ENCODE results near the gene STAT3.
A peak's percentile ranks its signal among the peaks of the same experiment; 100 is the strongest.
"Not testable (repeated sequence)": the region's sequence is repeated elsewhere in the genome, so short reads cannot be mapped to it uniquely, and the experiment has no call there.

STAT3 gene

GRCh38 chr17:42421136-42421506, 32.9 kb upstream of the STAT3 start:
- TF ChIP-seq CTCF (IDR thresholded peaks at IDR 0.05; ENCODE audit: insufficient read depth, low read length, missing control alignments) = no peak
- DNase-seq (ENCODE audit: low read depth, low spot score) = no peak
- POLR2A ChIA-PET = interaction anchor here (0.7 to 5.3 kb wide), 9 partner anchors 10 to 115 kb away, joined by 3 to 121 read pairs (median 4); partner anchors contain the start of genes NAGLU and STAT3
- peak overlapping the region; percentile 100 for H3K4me3 ChIP-seq (ENCODE audit: low read depth, low read length)
- CTCF ChIA-PET = interaction anchor here (1.4 to 2.9 kb wide), 6 partner anchors 15 to 106 kb away, joined by 3 to 14 read pairs (median 8); no protein-coding TSS in a partner anchor

GRCh38 chr17:42417981-42418380, 29.7 kb upstream of the STAT3 start:
- POLR2A ChIA-PET = interaction anchor here (0.7 kb wide), 1 partner anchor 110 kb away, joined by 3 read pairs; no protein-coding TSS in a partner anchor
- DNase-seq (ENCODE audit: low read depth, low spot score); CTCF ChIA-PET; H3K4me3 ChIP-seq (ENCODE audit: low read depth, low read length): not testable (repeated sequence)

- DNase-seq (ENCODE audit: low read depth, low spot score) = no peak
- no peak for TF ChIP-seq CTCF (IDR thresholded peaks at IDR 0.05; ENCODE audit: insufficient read depth, low read length, missing control alignments)
- no peak overlapping the region; the same call in 1 of the 2 replicates for H3K4me3 ChIP-seq (ENCODE audit: low read depth, low read length)
- ChIA-PET CTCF (interaction anchor here (1.0 to 3.2 kb wide), 6 partner anchors 9 to 112 kb away, joined by 3 to 14 read pairs (median 4); no protein-coding TSS in a partner anchor), POLR2A (interaction anchor here (1.0 kb wide), 1 partner anchor 8 kb away, joined by 5 read pairs; the partner anchor contains the start of gene CAVIN1)
These were observed 26.6 kb upstream of the STAT3 start for GRCh38 chr17:42414704-42415409.

- ChIA-PET POLR2A (interaction anchor here (0.7 to 4.9 kb wide), 2 partner anchors 8 to 66 kb away, joined by 3 to 60 read pairs; partner anchors contain the start of gene CAVIN1), CTCF (interaction anchor here (1.7 to 3.2 kb wide), 2 partner anchors 8 to 105 kb away, joined by 9 to 14 read pairs; no protein-coding TSS in a partner anchor)
These were observed 25.3 kb upstream of the STAT3 start for GRCh38 chr17:42413464-42414040.

GRCh38 chr17:42411905-42412679, 23.9 kb upstream of the STAT3 start:
- no peak for TF ChIP-seq CTCF (IDR thresholded peaks at IDR 0.05; ENCODE audit: insufficient read depth, low read length, missing control alignments)
- ChIA-PET CTCF (interaction anchor here (1.0 to 2.9 kb wide), 5 partner anchors 27 to 451 kb away, joined by 3 to 10 read pairs (median 3); no protein-coding TSS in a partner anchor), POLR2A (interaction anchor here (1.0 to 4.9 kb wide), 2 partner anchors 10 to 16 kb away, joined by 4 to 60 read pairs; partner anchors contain the start of gene CAVIN1)
- DNase-seq (ENCODE audit: low read depth, low spot score) = no peak
- no peak overlapping the region for H3K4me3 ChIP-seq (ENCODE audit: low read depth, low read length)

More at GRCh38 chr17:42413464-42414040, 25.3 kb upstream of the STAT3 start:
- H3K4me3 ChIP-seq (ENCODE audit: low read depth, low read length) = no peak overlapping the region
- TF ChIP-seq CTCF (IDR thresholded peaks at IDR 0.05; ENCODE audit: insufficient read depth, low read length, missing control alignments) = no peak
- no peak for DNase-seq (ENCODE audit: low read depth, low spot score)

- DNase-seq (ENCODE audit: low read depth, low spot score) = no peak
- no peak overlapping the region for H3K4me3 ChIP-seq (ENCODE audit: low read depth, low read length)
- POLR2A ChIA-PET = interaction anchor here (1.0 to 4.9 kb wide), 2 partner anchors 10 to 16 kb away, joined by 4 to 60 read pairs; partner anchors contain the start of gene CAVIN1
- CTCF ChIA-PET = interaction anchor here (0.9 to 2.9 kb wide), 8 partner anchors 9 to 450 kb away, joined by 3 to 10 read pairs (median 3); partner anchors contain the start of gene CAVIN1
- TF ChIP-seq CTCF (IDR thresholded peaks at IDR 0.05; ENCODE audit: insufficient read depth, low read length, missing control alignments) = no peak
These were observed 23.1 kb upstream of the STAT3 start for GRCh38 chr17:42411361-42411760.
